ENCODE results near the gene GTPBP6.

The GTPBP6 gene

GRCh38 chrX:255923-256331, 62.7 kb downstream of the GTPBP6 start:
- DNase-seq (ENCODE audit: extremely low read depth, low read depth), result no peak
- TF ChIP-seq CTCF (IDR thresholded peaks at IDR 0.05; ENCODE audit: low read depth, low read length, missing control alignments), result no peak
- H3K4me3 ChIP-seq (replicated peaks; ENCODE audit: low read depth, low read length), result no peak overlapping the region
